A673 (cell line): ENCODE results near the gene TACC3. TPM values are rescaled to one million over a fixed set of nuclear protein-coding genes. Genes with fewer than 3 reads are reported as not detected.

ENCODE experiments used
- Bru-seq: library from RNA; stranded (reverse); fragments of 400-500 nt; gene quantifications from one replicate; lab custom pipeline; 2021; lab: Mats Ljungman, UMichigan
- BruChase-seq, 2 experiments: library from RNA; stranded (reverse); fragments of 400-500 nt; gene quantifications; one replicate each; lab custom pipeline; 2021; lab: Mats Ljungman, UMichigan
- BruUV-seq: library from RNA; stranded (reverse); fragments of 400-500 nt; replicated peaks from 2 replicates; lab custom pipeline; 2021; lab: Mats Ljungman, UMichigan
- CTCF ChIA-PET: fragments of 300-600 bp; sonication (Branson Sonifier 250); formaldehyde crosslinking; loops from one replicate; lab custom pipeline; 2022; ENCODE audit warnings: antibody characterized with exemption; lab: Charles Lee
- POLR2A ChIA-PET: fragments of 300-600 bp; sonication (Branson Sonifier 250); formaldehyde crosslinking; loops from one replicate; lab custom pipeline; 2022; ENCODE audit warnings: antibody characterized with exemption; ENCODE audit not compliant: low non-redundant PET; lab: Charles Lee
- DNase-seq: peaks from one replicate; pipeline ENCODE4 v3.0.0-alpha.2; 2015; ENCODE audit warnings: low spot score
- H3K27ac ChIP-seq: fragments of 200-600 bp; sonication (generic); 2 replicates; pipeline ENCODE4 v1.5.1; 2016; ENCODE audit warnings: mixed run types, low read depth, mild to moderate bottlenecking, mixed read lengths, antibody characterized with exemption, low read length; ENCODE audit not compliant: poor library complexity, severe bottlenecking
- H3K27me3 ChIP-seq: fragments of 200-600 bp; sonication (generic); replicated peaks from 2 replicates; pipeline ENCODE4 v1.6.1; 2017; ENCODE audit warnings: mixed run types, low read depth, mild to moderate bottlenecking, mixed read lengths, antibody characterized with exemption, low read length; ENCODE audit not compliant: insufficient read depth, poor library complexity
- H3K36me3 ChIP-seq: fragments of 200-600 bp; sonication (generic); 2 replicates; pipeline ENCODE4 v1.6.1; 2016; ENCODE audit warnings: mixed run types, mild to moderate bottlenecking, mixed read lengths, antibody characterized with exemption, low read length; ENCODE audit not compliant: insufficient read depth, poor library complexity, severe bottlenecking
- H3K4me1 ChIP-seq: fragments of 200-600 bp; sonication (generic); 2 replicates; pipeline ENCODE4 v1.6.1; 2017; ENCODE audit warnings: mixed run types, mild to moderate bottlenecking, mixed read lengths, antibody characterized with exemption, low read length; ENCODE audit not compliant: insufficient read depth, poor library complexity, severe bottlenecking
- H3K4me3 ChIP-seq: fragments of 200-600 bp; sonication (generic); 2 replicates; pipeline ENCODE4 v1.5.1; 2016; ENCODE audit warnings: low read depth, mixed run types, mild to moderate bottlenecking, mixed read lengths, low read length; ENCODE audit not compliant: poor library complexity, severe bottlenecking
- H3K9me3 ChIP-seq: fragments of 200-600 bp; sonication (generic); 2 replicates; pipeline ENCODE4 v1.6.1; 2016; ENCODE audit warnings: mixed run types, low read depth, mild to moderate bottlenecking, mixed read lengths, antibody characterized with exemption, low read length; ENCODE audit not compliant: poor library complexity, severe bottlenecking
- EZH2 ChIP-seq: fragments of 200-600 bp; sonication (generic); IDR thresholded peaks from 2 replicates; pipeline ENCODE4 v1.6.1; 2017; ENCODE audit warnings: borderline replicate concordance, low read depth, mild to moderate bottlenecking, mixed read lengths, antibody characterized with exemption, low read length; ENCODE audit not compliant: poor library complexity, severe bottlenecking
- intact Hi-C: fragments of 100-400 bp; cut with micrococcal nuclease; formaldehyde crosslinking; loops from one replicate; pipeline ENCODE4 v1.10.0; 2022; ENCODE audit not compliant: unreplicated experiment
- long read RNA-seq: library from polyadenylated mRNA; stranded (forward); transcript quantifications from one replicate; pipeline ENCODE4 v2.0.0, GENCODE V29; 2022
- total RNA-seq: library from RNA; stranded (reverse); gene quantifications from 2 replicates; pipeline ENCODE4 v1.2.3, GENCODE V29; 2021
- TF ChIP-seq, protein P1 (sequence below): fragments of 300-800, 200-600 bp; sonication (generic); conservative IDR thresholded peaks from 2 replicates; pipeline ENCODE4 v1.5.1; 2017; ENCODE audit warnings: low read depth, mild to moderate bottlenecking, antibody characterized with exemption, low read length, moderate library complexity, mixed read lengths

The TACC3 gene
- total RNA-seq (224 and 246 TPM in 2 replicates), Bru-seq, nascent RNA (percentile 83 among the genes with signal in this experiment), BruChase-seq, experiment 1, labeled RNA remaining after a 2-hour chase (percentile 89 among the genes with signal in this experiment), BruChase-seq, experiment 2, labeled RNA remaining after a 6-hour chase (percentile 93 among the genes with signal in this experiment)
- long read RNA-seq, transcript TACC3-201 (16 exons, 2,781 nt): major isoform, 203 of 323 reads
- long read RNA-seq, partial matches to known transcripts: 69 of 323 reads
- long read RNA-seq, other reads (novel, unspliced or antisense): 49 of 323 reads

DNA sequence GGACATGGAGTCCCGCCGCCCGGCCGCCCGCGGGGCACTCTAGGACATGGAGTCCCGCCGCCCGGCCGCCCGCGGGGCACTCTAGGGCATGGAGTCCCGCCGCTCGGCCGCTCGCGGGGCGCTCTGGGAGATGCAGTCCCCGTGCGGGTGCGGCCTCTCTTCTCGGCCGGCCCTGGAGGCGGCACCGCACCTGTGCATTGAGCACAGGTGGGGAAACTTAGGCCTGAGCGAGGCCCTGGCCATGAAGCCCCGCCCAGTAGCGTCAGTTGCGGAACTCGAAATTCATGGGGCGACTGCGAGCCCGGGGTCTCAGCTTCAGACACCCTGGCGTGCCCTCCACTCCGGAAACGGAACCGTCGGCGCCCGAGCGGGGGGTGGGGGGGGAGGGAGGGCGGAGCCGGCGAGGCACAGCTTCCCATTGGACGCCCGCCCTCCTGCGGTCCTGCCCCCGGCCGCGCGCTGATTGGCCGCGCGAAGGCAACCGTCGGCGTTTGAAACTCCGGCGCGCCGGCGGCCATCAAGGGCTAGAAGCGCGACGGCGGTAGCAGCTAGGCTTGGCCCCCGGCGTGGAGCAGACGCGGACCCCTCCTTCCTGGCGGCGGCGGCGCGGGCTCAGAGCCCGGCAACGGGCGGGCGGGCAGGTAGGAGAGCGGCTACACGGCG is at the start of gene TACC3, which contains the start of gene TMEM129:
Gene TACC3 (plus strand): TSS at position 519 of the 663 bp plus-strand sequence. CDS start 1,901 bp downstream, outside the sequence.
Gene TMEM129 (minus strand): TSS at position 321 of the 663 bp plus-strand sequence. CDS start 486 bp downstream, outside the sequence.
- Histone ChIP-seq H3K4me1 (no peaks in the 10 kb centered on the region), H3K36me3 (peaks cover 56% of the 10 kb centered on the region), H3K4me3 (peak within 1 kb of the TSS; percentile 99), H3K9me3 (no peaks in the 10 kb centered on the region), H3K27ac (peak within 1 kb of the TSS; percentile 90), H3K27me3 (no peaks in the 10 kb centered on the region)
- peak; percentile 95 for DNase-seq
- TF ChIP-seq, protein P1, sequence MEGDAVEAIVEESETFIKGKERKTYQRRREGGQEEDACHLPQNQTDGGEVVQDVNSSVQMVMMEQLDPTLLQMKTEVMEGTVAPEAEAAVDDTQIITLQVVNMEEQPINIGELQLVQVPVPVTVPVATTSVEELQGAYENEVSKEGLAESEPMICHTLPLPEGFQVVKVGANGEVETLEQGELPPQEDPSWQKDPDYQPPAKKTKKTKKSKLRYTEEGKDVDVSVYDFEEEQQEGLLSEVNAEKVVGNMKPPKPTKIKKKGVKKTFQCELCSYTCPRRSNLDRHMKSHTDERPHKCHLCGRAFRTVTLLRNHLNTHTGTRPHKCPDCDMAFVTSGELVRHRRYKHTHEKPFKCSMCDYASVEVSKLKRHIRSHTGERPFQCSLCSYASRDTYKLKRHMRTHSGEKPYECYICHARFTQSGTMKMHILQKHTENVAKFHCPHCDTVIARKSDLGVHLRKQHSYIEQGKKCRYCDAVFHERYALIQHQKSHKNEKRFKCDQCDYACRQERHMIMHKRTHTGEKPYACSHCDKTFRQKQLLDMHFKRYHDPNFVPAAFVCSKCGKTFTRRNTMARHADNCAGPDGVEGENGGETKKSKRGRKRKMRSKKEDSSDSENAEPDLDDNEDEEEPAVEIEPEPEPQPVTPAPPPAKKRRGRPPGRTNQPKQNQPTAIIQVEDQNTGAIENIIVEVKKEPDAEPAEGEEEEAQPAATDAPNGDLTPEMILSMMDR: no peak
- no peak for TF ChIP-seq EZH2
- no TSS peak for BruUV-seq
- POLR2A ChIA-PET: interaction anchor here (0.5 to 0.7 kb wide), 2 partner anchors 9 to 532 kb away, joined by 4 to 14 read pairs; partner anchors contain the start of gene SLBP
- intact Hi-C loops: no loop called here
- CTCF ChIA-PET: interaction anchor here (1.1 to 1.3 kb wide), 2 partner anchors 25 to 27 kb away, joined by 4 to 7 read pairs; no protein-coding TSS in a partner anchor

GRCh38 chr4:1673671-1674070 is 47.6 kb upstream of the TACC3 start:
- no peak for DNase-seq
- H3K27me3 ChIP-seq: no peaks in the 10 kb centered on the region
- H3K4me3 ChIP-seq: no peak overlapping the region
- TF ChIP-seq, protein P1: no peak
- TF ChIP-seq EZH2: no peak
- H3K4me1 ChIP-seq: no peaks in the 10 kb centered on the region
- no peaks in the 10 kb centered on the region for H3K36me3 ChIP-seq
- H3K9me3 ChIP-seq: no peaks in the 10 kb centered on the region
- CTCF ChIA-PET: no interaction called here
- intact Hi-C loops: no loop called here
- POLR2A ChIA-PET: no interaction called here
- H3K27ac ChIP-seq: no peak overlapping the region
- BruUV-seq: no TSS peak

- no TSS peak for BruUV-seq
- H3K4me1 ChIP-seq: no peaks in the 10 kb centered on the region
- POLR2A ChIA-PET: no interaction called here
- DNase-seq: no peak
- intact Hi-C loops: no loop called here
- H3K27me3 ChIP-seq: no peaks in the 10 kb centered on the region
- H3K36me3 ChIP-seq: no peaks in the 10 kb centered on the region
- CTCF ChIA-PET: no interaction called here
- no peaks in the 10 kb centered on the region for H3K9me3 ChIP-seq
- no peak overlapping the region for H3K27ac ChIP-seq
- no peak for TF ChIP-seq EZH2
- TF ChIP-seq, protein P1: no peak
- H3K4me3 ChIP-seq: no peak overlapping the region
Observed at GRCh38 chr4:1674682-1675081, 46.6 kb upstream of the TACC3 start.
